B cell (primary cell): ENCODE measurements around the gene FZD10. TPM values are rescaled to one million over a fixed set of nuclear protein-coding genes. Genes with fewer than 3 reads are reported as not detected.

Experiments used
- ATAC-seq: fragments of 200-7000 bp; cut with Tn5 transposase; one replicate; pipeline ENCODE4 v1.10.0; 2021; ENCODE audit warnings: low read depth, mild to moderate bottlenecking, moderate number of reproducible peaks, moderate library complexity
- CTCF ChIA-PET: fragments of 350-600 bp; sonication (Branson Sonifier 250); formaldehyde crosslinking; loops from one replicate; lab custom pipeline; 2021; ENCODE audit warnings: antibody characterized with exemption, inconsistent platforms; lab: Charles Lee
- POLR2A ChIA-PET: fragments of 350-600 bp; sonication (Branson Sonifier 250); formaldehyde crosslinking; loops from one replicate; lab custom pipeline; 2021; ENCODE audit warnings: antibody characterized with exemption; lab: Charles Lee
- DNase-seq: peaks from one replicate; pipeline ENCODE4 v3.0.0; 2013
- H2AFZ ChIP-seq: 2 replicates; pipeline ENCODE4 v1.6.1; 2012; ENCODE audit warnings: mild to moderate bottlenecking, low read depth, low read length; ENCODE audit not compliant: insufficient read depth, poor library complexity, severe bottlenecking
- H3K27ac ChIP-seq, 2 donors: 1 replicate in 1 of 2; 2 replicates in 1 of 2; pipeline ENCODE4 v1.5.1; 2012 to 2013; ENCODE audit warnings: low read length in 2 of 2, mild to moderate bottlenecking in 2 of 2, moderate library complexity in 1 of 2
- H3K27me3 ChIP-seq, 4 experiments: fragments of 200-600 bp in 1 of 4; sonication (generic) in 1 of 4; replicated peaks in 1 of 4; 1 replicate in 2 of 4; 2 replicates in 2 of 4; pipeline versions ENCODE4 v1.6.1 to v1.7.0; 2013 to 2016; ENCODE audit warnings: low read length in 3 of 4, mild to moderate bottlenecking in 2 of 4, mixed read lengths in 1 of 4, moderate library complexity in 1 of 4; ENCODE audit not compliant: insufficient read depth in 4 of 4, control insufficient read depth in 3 of 4; ENCODE audit errors: control extremely low read depth in 1 of 4
- H3K36me3 ChIP-seq, 2 experiments: replicated peaks in 1 of 2; 1 replicate in 1 of 2; 2 replicates in 1 of 2; pipeline versions ENCODE4 v1.6.1 to v1.7.1; 2013; ENCODE audit warnings: low read length in 1 of 2; ENCODE audit not compliant: insufficient read depth in 2 of 2, control insufficient read depth in 1 of 2; ENCODE audit errors: control extremely low read depth in 1 of 2, extremely low read depth in 1 of 2
- H3K4me1 ChIP-seq, 2 donors: fragments of 200-600 bp in 1 of 2; sonication (generic) in 1 of 2; 1 replicate in 1 of 2; 2 replicates in 1 of 2; pipeline versions ENCODE4 v1.5.1 to v1.6.1; 2013 to 2017; ENCODE audit warnings: low read length in 2 of 2; ENCODE audit not compliant: control insufficient read depth in 2 of 2, insufficient read depth in 2 of 2
- H3K4me2 ChIP-seq: replicated peaks from 2 replicates; pipeline ENCODE3; 2012; ENCODE audit warnings: mild to moderate bottlenecking, low read depth, low read length; ENCODE audit not compliant: poor library complexity, severe bottlenecking
- H3K4me3 ChIP-seq, 5 experiments: fragments of 200-600 bp in 1 of 5; sonication (generic) in 1 of 5; 1 replicate in 3 of 5; 2 replicates in 2 of 5; pipeline versions ENCODE4 v1.5.1 to v1.7.0; 2011 to 2016; ENCODE audit warnings: low read length in 4 of 5, mild to moderate bottlenecking in 4 of 5, low read depth in 2 of 5, control low read depth in 1 of 5, moderate library complexity in 1 of 5; ENCODE audit not compliant: insufficient read depth in 1 of 5; ENCODE audit errors: control extremely low read depth in 1 of 5, extremely low read depth in 1 of 5
- H3K79me2 ChIP-seq: fragments of 200-600 bp; sonication (generic); one replicate; pipeline ENCODE4 v1.6.0; 2016; ENCODE audit warnings: low read length; ENCODE audit not compliant: control insufficient read depth, insufficient read depth
- H3K9ac ChIP-seq: fragments of 200-600 bp; sonication (generic); 2 replicates; pipeline ENCODE4 v1.6.1; 2017; ENCODE audit warnings: mild to moderate bottlenecking, low read length, moderate library complexity
- H3K9me3 ChIP-seq, 3 donors: one replicate each; pipeline versions ENCODE4 v1.6.1 to v1.7.1; 2013; ENCODE audit warnings: low read length in 2 of 3; ENCODE audit not compliant: control insufficient read depth in 2 of 3, insufficient read depth in 1 of 3; ENCODE audit errors: control extremely low read depth in 1 of 3
- H4K20me1 ChIP-seq: 2 replicates; pipeline ENCODE4 v1.6.0; 2012; ENCODE audit warnings: mild to moderate bottlenecking, low read length; ENCODE audit not compliant: insufficient read depth, control insufficient read depth, poor library complexity, severe bottlenecking
- H3K27ac Mint-ChIP-seq: one replicate; pipeline ENCODE4 v1.8.0; 2021; ENCODE audit warnings: mixed read lengths
- H3K27me3 Mint-ChIP-seq: one replicate; pipeline ENCODE4 v1.8.0; 2021; ENCODE audit warnings: mixed read lengths
- H3K4me1 Mint-ChIP-seq: one replicate; pipeline ENCODE4 v1.8.0; 2021; ENCODE audit warnings: mixed read lengths
- H3K4me3 Mint-ChIP-seq: one replicate; pipeline ENCODE4 v1.8.0; 2021; ENCODE audit warnings: mixed read lengths
- H3K9me3 Mint-ChIP-seq: one replicate; pipeline ENCODE4 v1.8.0; 2022; ENCODE audit warnings: mixed read lengths; ENCODE audit not compliant: insufficient read depth
- CTCF ChIP-seq: fragments of 200-600 bp; IDR thresholded peaks from one replicate; pipeline ENCODE4 v1.8.0; 2022; ENCODE audit warnings: antibody characterized with exemption, mild to moderate bottlenecking
- EZH2 ChIP-seq: IDR thresholded peaks from 2 replicates; pipeline ENCODE4 v1.6.1; 2012; ENCODE audit warnings: borderline replicate concordance, low read depth, mild to moderate bottlenecking, moderate library complexity, low read length; ENCODE audit not compliant: insufficient read depth, poor library complexity, severe bottlenecking
- WGBS: methylation state at CpG from one replicate; pipeline ENCODE4 v1.1.5; 2013; ENCODE audit warnings: missing lambda C conversion rate; ENCODE audit not compliant: insufficient coverage; 5-methylcytosine and 5-hydroxymethylcytosine counted together
- intact Hi-C: fragments of 100-400 bp; cut with micrococcal nuclease; formaldehyde crosslinking; loops from one replicate; pipeline ENCODE4 v1.10.0; 2022
- polyA plus RNA-seq: library from polyadenylated mRNA; depleted of rRNA; stranded (reverse); fragments of >200 nt; gene quantifications from 2 replicates; pipeline ENCODE4 v1.2.3, GENCODE V29; 2012
- total RNA-seq, 2 donors: library from RNA; stranded (reverse); fragments of 120-200 nt in 1 of 2; gene quantifications; 1 replicate in 1 of 2; 2 replicates in 1 of 2; pipeline versions ENCODE4 v1.2.3 to v1.2.4, GENCODE V29; 2013 to 2022

Gene FZD10
- total and polyA plus RNA-seq, 2 donors (not counting 1 experiment from before 2014, with no cell fraction given): not detected

- Mint-ChIP-seq H3K27me3 (peaks cover 4% of the 10 kb centered on the region), H3K4me1 (no peaks in the 10 kb centered on the region), H3K27ac (no peak overlapping the region), H3K9me3 (no peaks in the 10 kb centered on the region), H3K4me3 (no peak overlapping the region)
- ATAC-seq: no peak
- no peak for DNase-seq
- WGBS: 37% methylated on average over 5 of the region's 7 CpGs
- H4K20me1 ChIP-seq: no peaks in the 10 kb centered on the region
- CTCF ChIA-PET: no interaction called here
- no peak overlapping the region for H3K4me2 ChIP-seq
- intact Hi-C loops: no loop called here
- H2AFZ ChIP-seq: no peak overlapping the region
- H3K36me3 ChIP-seq: no peaks in the 10 kb centered on the region
- TF ChIP-seq EZH2 (no peak), CTCF (no peak)
- H3K27me3 ChIP-seq: no peaks in the 10 kb centered on the region
- peaks cover 0 to 36% (median 5%) of the 10 kb centered on the region in 3 donors for H3K9me3 ChIP-seq
- H3K4me3 ChIP-seq: no peak overlapping the region
- no peaks in the 10 kb centered on the region for H3K4me1 ChIP-seq
- no peak overlapping the region for H3K9ac ChIP-seq
- H3K27ac ChIP-seq: no peak overlapping the region
- no peaks in the 10 kb centered on the region for H3K79me2 ChIP-seq
- POLR2A ChIA-PET: no interaction called here
Measured at GRCh38 chr12:130178282-130178681, 16.0 kb downstream of the FZD10 start.

GRCh38 chr12:130179191-130179590 lies 16.9 kb downstream of the FZD10 start:
- H3K27me3 Mint-ChIP-seq: peaks cover 4% of the 10 kb centered on the region
- DNase-seq (no peak), ATAC-seq (no peak)
- Histone ChIP-seq H3K9me3 (peaks cover 0 to 45% (median 5%) of the 10 kb centered on the region in 3 donors), H3K27ac (no peak overlapping the region), H3K9ac (no peak overlapping the region), H3K79me2 (no peaks in the 10 kb centered on the region), H3K4me3 (no peak overlapping the region), H4K20me1 (no peaks in the 10 kb centered on the region), H3K4me2 (no peak overlapping the region), H3K4me1 (no peaks in the 10 kb centered on the region), H3K36me3 (no peaks in the 10 kb centered on the region), H3K27me3 (no peaks in the 10 kb centered on the region), H2AFZ (no peak overlapping the region)
- H3K4me3 Mint-ChIP-seq: no peak overlapping the region
- H3K9me3 Mint-ChIP-seq: no peaks in the 10 kb centered on the region
- ChIA-PET CTCF (no interaction called here), POLR2A (no interaction called here)
- intact Hi-C loops: no loop called here
- TF ChIP-seq EZH2 (no peak), CTCF (no peak)
- 90% methylated on average over 7 of the region's 7 CpGs for WGBS
- H3K27ac Mint-ChIP-seq: no peak overlapping the region
- no peaks in the 10 kb centered on the region for H3K4me1 Mint-ChIP-seq
